GM12865 (cell line): Measurements from ENCODE around the gene KRTAP12-3.

ENCODE experiments used
- DNase-seq: peaks from one replicate; pipeline ENCODE4 v3.0.0; 2010; ENCODE audit warnings: low read depth
- H3K4me3 ChIP-seq: 2 replicates; pipeline ENCODE4 v1.5.1; 2011; ENCODE audit warnings: mild to moderate bottlenecking, low read depth, low read length, control low read depth
- TF ChIP-seq, protein P1 (sequence below): IDR thresholded peaks from 2 replicates; pipeline ENCODE4 v1.5.1; 2011; ENCODE audit warnings: low read length, control low read depth, low read depth, inconsistent platforms; ENCODE audit not compliant: insufficient read depth; ENCODE audit errors: missing control alignments

The KRTAP12-3 gene

GRCh38 chr21:44706026-44706705, 48.4 kb downstream of the KRTAP12-3 start:
- no peak overlapping the region for H3K4me3 ChIP-seq
- TF ChIP-seq, protein P1, sequence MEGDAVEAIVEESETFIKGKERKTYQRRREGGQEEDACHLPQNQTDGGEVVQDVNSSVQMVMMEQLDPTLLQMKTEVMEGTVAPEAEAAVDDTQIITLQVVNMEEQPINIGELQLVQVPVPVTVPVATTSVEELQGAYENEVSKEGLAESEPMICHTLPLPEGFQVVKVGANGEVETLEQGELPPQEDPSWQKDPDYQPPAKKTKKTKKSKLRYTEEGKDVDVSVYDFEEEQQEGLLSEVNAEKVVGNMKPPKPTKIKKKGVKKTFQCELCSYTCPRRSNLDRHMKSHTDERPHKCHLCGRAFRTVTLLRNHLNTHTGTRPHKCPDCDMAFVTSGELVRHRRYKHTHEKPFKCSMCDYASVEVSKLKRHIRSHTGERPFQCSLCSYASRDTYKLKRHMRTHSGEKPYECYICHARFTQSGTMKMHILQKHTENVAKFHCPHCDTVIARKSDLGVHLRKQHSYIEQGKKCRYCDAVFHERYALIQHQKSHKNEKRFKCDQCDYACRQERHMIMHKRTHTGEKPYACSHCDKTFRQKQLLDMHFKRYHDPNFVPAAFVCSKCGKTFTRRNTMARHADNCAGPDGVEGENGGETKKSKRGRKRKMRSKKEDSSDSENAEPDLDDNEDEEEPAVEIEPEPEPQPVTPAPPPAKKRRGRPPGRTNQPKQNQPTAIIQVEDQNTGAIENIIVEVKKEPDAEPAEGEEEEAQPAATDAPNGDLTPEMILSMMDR, result no peak
- DNase-seq, result no peak

DNA sequence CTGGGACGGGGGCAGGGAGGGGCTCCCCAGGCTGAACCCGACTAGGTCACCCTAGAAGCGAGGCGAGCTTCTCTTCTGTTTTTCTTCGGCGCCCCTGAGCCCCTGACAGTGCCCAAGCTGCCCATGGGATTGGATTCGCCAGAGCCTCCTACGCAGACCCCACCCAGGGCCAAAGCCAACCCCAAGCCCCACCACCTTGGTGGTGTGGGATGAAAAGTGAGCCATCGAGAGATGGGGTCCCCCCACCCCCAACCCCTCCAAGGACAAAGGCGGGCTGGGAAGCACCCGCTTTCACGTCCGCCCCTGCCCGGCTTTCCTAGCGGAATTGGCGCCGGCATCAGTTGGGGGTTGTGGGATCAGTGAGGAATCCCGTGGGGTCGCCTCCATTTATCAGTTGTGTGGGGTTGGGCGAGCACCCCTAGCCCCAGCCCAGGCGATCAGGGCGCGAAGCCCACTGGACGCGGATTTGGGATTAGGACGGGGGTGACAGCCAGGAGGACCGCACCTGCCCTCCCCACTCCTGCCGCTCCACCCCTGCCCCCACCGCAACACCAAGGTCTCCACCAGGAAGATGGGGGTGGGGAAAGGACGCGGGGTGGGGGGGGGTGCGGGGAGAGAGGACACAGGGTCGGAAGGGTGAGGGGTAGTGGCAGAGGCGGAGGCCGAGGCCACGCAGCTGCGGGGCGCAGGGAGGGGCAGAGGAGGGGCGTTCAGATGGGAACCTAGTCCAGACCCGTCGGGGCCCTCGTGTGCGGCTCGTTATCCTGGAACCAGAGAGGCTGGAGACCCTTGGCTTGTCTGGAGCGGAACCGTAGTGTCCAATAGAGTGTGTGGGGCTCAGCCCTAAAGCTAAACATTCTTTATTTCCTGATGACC, 49.2 kb downstream of the KRTAP12-3 start:
- DNase-seq, result no peak
- TF ChIP-seq, protein P1, result no peak
- no peak overlapping the region for H3K4me3 ChIP-seq
